ENCODE results near the gene SERPINB10.
A peak's percentile ranks its signal among the peaks of the same experiment; 100 is the strongest.

SERPINB10 gene

DNA sequence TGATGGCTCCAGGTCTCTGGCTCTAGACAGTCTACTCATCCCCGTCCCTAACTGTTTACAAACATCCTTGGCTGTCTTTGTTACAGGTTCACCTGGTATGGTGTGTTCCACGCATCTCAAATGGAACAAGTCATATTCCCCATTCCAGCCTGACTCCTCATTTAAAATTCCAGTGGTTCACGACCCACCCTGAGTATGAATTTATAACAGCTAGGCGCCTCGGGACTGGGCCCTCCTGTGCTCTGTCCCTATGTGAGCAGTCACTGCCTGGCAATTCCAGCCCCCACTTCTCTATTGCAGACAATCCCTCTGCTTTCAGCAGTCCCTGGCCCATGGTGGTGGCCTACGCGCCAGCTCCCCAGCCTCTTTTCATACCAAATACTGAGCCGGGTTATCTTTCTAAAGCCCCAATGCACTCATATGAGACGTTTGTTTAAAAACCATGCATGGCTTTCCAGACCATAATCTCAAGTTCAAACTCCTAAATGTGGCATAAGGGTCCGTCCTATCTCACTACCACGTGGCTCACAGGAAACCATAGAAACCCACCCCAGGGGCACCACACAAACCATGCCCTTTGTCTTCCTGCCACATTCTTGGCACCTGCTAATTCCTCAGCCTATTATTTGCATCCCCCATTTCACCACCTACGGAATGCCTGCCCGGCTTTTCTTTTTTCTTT is 63.7 kb downstream of the SERPINB10 start:
- TF ChIP-seq ZFX (IDR thresholded peaks at IDR 0.05; ENCODE audit: borderline replicate concordance): no peak
- TF ChIP-seq, protein P1, sequence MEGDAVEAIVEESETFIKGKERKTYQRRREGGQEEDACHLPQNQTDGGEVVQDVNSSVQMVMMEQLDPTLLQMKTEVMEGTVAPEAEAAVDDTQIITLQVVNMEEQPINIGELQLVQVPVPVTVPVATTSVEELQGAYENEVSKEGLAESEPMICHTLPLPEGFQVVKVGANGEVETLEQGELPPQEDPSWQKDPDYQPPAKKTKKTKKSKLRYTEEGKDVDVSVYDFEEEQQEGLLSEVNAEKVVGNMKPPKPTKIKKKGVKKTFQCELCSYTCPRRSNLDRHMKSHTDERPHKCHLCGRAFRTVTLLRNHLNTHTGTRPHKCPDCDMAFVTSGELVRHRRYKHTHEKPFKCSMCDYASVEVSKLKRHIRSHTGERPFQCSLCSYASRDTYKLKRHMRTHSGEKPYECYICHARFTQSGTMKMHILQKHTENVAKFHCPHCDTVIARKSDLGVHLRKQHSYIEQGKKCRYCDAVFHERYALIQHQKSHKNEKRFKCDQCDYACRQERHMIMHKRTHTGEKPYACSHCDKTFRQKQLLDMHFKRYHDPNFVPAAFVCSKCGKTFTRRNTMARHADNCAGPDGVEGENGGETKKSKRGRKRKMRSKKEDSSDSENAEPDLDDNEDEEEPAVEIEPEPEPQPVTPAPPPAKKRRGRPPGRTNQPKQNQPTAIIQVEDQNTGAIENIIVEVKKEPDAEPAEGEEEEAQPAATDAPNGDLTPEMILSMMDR (IDR thresholded peaks at IDR 0.05): no peak
- peak overlapping the region; percentile 91 for H3K27ac ChIP-seq

DNA sequence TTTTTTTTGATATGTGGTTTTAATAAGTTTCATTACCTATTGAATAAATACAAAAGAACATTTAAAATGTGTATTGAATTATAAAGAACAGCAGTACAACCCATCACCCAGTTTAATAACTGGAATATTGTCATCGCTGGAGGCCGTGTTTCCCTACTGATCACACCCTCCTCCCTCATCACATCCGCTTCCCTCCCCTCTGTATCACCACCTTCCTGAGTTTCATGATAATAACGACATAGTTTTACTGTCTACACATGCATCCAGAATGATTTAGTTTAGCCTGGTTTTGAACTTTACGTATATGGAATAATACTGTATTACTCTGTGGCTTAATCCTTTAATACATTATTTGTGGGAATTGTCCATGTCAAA is 64.2 kb downstream of the SERPINB10 start:
- H3K27ac ChIP-seq: no peak overlapping the region
- TF ChIP-seq ZFX (IDR thresholded peaks at IDR 0.05; ENCODE audit: borderline replicate concordance): no peak
- TF ChIP-seq, protein P1 (IDR thresholded peaks at IDR 0.05): no peak

DNA sequence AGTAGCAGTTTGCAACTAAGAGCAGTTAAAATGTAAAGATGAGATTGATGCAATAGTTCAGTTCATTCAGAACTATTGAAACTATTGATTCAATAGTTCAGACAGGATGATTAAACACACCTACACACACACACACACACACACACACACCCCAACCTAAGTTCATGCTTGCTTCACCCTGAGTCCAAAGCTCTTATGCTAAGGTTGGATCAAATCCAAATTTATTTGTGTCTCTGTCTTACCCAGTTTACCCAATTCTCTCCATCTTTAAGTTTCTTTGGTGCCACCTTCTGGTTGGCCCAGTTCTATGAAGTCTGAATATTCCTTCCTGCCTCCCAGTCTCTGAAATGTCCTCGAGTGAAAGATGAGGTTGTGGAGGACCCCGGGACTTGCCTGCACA is 67.2 kb downstream of the SERPINB10 start:
- TF ChIP-seq ZFX (IDR thresholded peaks at IDR 0.05; ENCODE audit: borderline replicate concordance): no peak
- TF ChIP-seq, protein P1 (IDR thresholded peaks at IDR 0.05): peak; percentile 37
- H3K27ac ChIP-seq: no peak overlapping the region

DNA sequence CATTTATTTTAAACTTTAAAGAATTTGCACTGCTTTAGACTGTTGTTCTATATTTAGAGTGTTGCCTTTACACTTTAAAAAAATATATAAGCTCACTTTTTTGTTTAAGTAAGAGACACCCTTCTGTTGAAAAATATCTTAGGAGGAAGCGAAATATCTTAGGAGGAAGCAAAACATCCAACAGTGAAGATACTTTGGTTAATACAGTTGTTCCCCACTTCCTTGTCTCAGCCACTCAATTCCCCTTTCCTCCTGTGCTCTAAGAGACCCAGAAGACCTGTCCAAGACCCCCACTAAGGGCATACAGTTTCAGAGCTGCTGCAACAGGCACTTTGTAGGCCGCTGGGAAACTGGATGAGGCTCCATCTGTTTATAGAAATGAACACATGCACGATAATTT is 67.9 kb downstream of the SERPINB10 start:
- no peak overlapping the region for H3K27ac ChIP-seq
- TF ChIP-seq ZFX (IDR thresholded peaks at IDR 0.05; ENCODE audit: borderline replicate concordance): no peak
- TF ChIP-seq, protein P1 (IDR thresholded peaks at IDR 0.05): no peak

- no peak for TF ChIP-seq ZFX (IDR thresholded peaks at IDR 0.05; ENCODE audit: borderline replicate concordance)
- TF ChIP-seq, protein P1 (IDR thresholded peaks at IDR 0.05): no peak
- no peak overlapping the region for H3K27ac ChIP-seq
These were observed 69.3 kb downstream of the SERPINB10 start for GRCh38 chr18:63977040-63977439.

DNA sequence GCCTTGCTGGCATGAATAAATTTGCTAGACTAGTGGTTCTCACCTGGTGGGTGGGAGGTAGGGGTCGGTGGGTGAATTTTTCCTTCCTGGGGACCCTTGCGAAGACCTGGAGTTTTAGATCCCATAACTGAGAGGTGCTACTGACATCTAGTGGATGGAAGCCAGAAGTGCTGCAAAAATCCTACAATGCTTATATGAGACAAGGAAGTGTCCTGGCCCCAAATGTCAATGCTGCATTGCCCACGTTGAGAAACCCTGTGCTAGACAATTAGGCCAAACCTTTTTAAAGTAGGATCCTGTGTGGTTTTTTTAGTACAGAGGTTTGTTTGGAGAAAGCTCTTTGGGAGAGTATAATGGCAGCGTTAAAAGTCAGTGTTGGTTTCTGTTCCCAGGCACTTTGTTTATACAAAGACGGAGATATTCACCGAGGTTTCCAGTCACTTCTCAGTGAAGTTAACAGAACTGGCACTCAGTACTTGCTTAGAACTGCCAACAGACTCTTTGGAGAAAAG is 71.7 kb downstream of the SERPINB10 start:
- no peak overlapping the region for H3K27ac ChIP-seq

GRCh38 chr18:63980027-63980426 is 72.3 kb downstream of the SERPINB10 start:
- H3K27ac ChIP-seq: no peak overlapping the region
- TF ChIP-seq, protein P1 (IDR thresholded peaks at IDR 0.05): no peak
- no peak for TF ChIP-seq ZFX (IDR thresholded peaks at IDR 0.05; ENCODE audit: borderline replicate concordance)

More for the DNA sequence above, 71.7 kb downstream of the SERPINB10 start:
- TF ChIP-seq ZFX (IDR thresholded peaks at IDR 0.05; ENCODE audit: borderline replicate concordance): no peak
- TF ChIP-seq, protein P1 (IDR thresholded peaks at IDR 0.05): peak; percentile 91

Measured in 22Rv1 (cell line).